ENCODE results near the gene GNL2. TPM values are rescaled to one million over a fixed set of nuclear protein-coding genes. Genes with fewer than 3 reads are reported as not detected.
"Not testable (repeated sequence)": the region's sequence is repeated elsewhere in the genome, so short reads cannot be mapped to it uniquely, and the experiment has no call there.

Gene GNL2
- total and polyA plus RNA-seq, 7 donors = 29.6 to 104 (median 51.4) TPM

GRCh38 chr1:37564892-37565291, 30.8 kb downstream of the GNL2 start:
- Histone ChIP-seq H3K36me3 (ENCODE audit: insufficient read depth in 1 of 2, low read depth in 1 of 2) (peaks cover 22 to 69% of the 10 kb centered on the region in 2 donors), H3K9me3 (no peaks in the 10 kb centered on the region), H3K27me3 (ENCODE audit: insufficient read depth in 3 of 3, low read length in 2 of 3) (no peaks in the 10 kb centered on the region), H3K4me3 (no peak overlapping the region), H3K4me1 (no peaks in the 10 kb centered on the region), H3K27ac (no peak overlapping the region)
- no peak for DNase-seq
- no peak for ATAC-seq
- intact Hi-C loops (cut with DNase I) = no loop called here
- no peak for TF ChIP-seq CTCF (IDR thresholded peaks at IDR 0.05)

GRCh38 chr1:37562984-37563383, 32.8 kb downstream of the GNL2 start:
- Histone ChIP-seq H3K27me3 (ENCODE audit: insufficient read depth in 3 of 3, low read length in 2 of 3) (no peaks in the 10 kb centered on the region), H3K9me3 (no peaks in the 10 kb centered on the region), H3K4me1 (no peaks in the 10 kb centered on the region), H3K4me3 (no peak overlapping the region), H3K36me3 (ENCODE audit: insufficient read depth in 1 of 2, low read depth in 1 of 2) (peaks cover 9 to 50% of the 10 kb centered on the region in 2 donors), H3K27ac (no peak overlapping the region)
- DNase-seq (no peak), ATAC-seq (no peak)
- intact Hi-C loops (cut with DNase I) = no loop called here
- 82 to 100% (median 93%) methylated on average over 1 of the region's 1 CpG for WGBS, 3 donors
- TF ChIP-seq CTCF (IDR thresholded peaks at IDR 0.05) = no peak

GRCh38 chr1:37561133-37562132, 34.3 kb downstream of the GNL2 start:
- no peaks in the 10 kb centered on the region for H3K27me3 ChIP-seq (ENCODE audit: insufficient read depth in 3 of 3, low read length in 2 of 3)
- no peaks in the 10 kb centered on the region for H3K9me3 ChIP-seq
- DNase-seq (peak in 1 of 2 donors; percentile 18), ATAC-seq (no peak)
- H3K4me3 ChIP-seq = no peak overlapping the region
- no peak overlapping the region for H3K27ac ChIP-seq
- WGBS, 3 donors = 90 to 91% (median 90%) methylated on average over 21 of the region's 21 CpGs
- peaks cover 7 to 34% of the 10 kb centered on the region in 2 donors for H3K36me3 ChIP-seq (ENCODE audit: insufficient read depth in 1 of 2, low read depth in 1 of 2)
- peaks cover under 1% of the 10 kb centered on the region for H3K4me1 ChIP-seq
- intact Hi-C loops (cut with DNase I) = no loop called here
- no peak for TF ChIP-seq CTCF (IDR thresholded peaks at IDR 0.05)

- Histone ChIP-seq H3K27ac (no peak overlapping the region), H3K4me1 (peaks cover 5% of the 10 kb centered on the region), H3K4me3 (no peak overlapping the region), H3K27me3 (ENCODE audit: insufficient read depth in 3 of 3, low read length in 2 of 3) (no peaks in the 10 kb centered on the region), H3K9me3 (no peaks in the 10 kb centered on the region), H3K36me3 (ENCODE audit: insufficient read depth in 1 of 2, low read depth in 1 of 2) (peaks cover 7 to 26% of the 10 kb centered on the region in 2 donors)
- intact Hi-C loops (cut with DNase I) = no loop called here
- DNase-seq (no peak), ATAC-seq (no peak)
- no peak for TF ChIP-seq CTCF (IDR thresholded peaks at IDR 0.05)
- 36 to 38% (median 38%) methylated on average over 10 of the region's 10 CpGs for WGBS, 3 donors
These were observed 35.2 kb downstream of the GNL2 start for GRCh38 chr1:37560401-37561132.

GRCh38 chr1:37559957-37560379, 35.8 kb downstream of the GNL2 start:
- intact Hi-C loops (cut with DNase I); H3K27me3 ChIP-seq (ENCODE audit: insufficient read depth in 3 of 3, low read length in 2 of 3); H3K9me3 ChIP-seq; ATAC-seq; DNase-seq; H3K27ac ChIP-seq; H3K4me1 ChIP-seq; H3K4me3 ChIP-seq: not testable (repeated sequence)
- peaks cover under 1 to 20% of the 10 kb centered on the region in 2 donors for H3K36me3 ChIP-seq (ENCODE audit: insufficient read depth in 1 of 2, low read depth in 1 of 2)
- 48 to 52% (median 50%) methylated on average over 12 of the region's 12 CpGs for WGBS, 3 donors
